HepG2 (cell line): ENCODE measurements around the gene NDUFAF3. TPM values are rescaled to one million over a fixed set of nuclear protein-coding genes. Genes with fewer than 3 reads are reported as not detected.

Source experiments
- ATF7-NPFF ChIP-seq: sonication (generic); formaldehyde crosslinking; IDR thresholded peaks from 2 replicates; pipeline ENCODE4 v1.8.1; 2023; ENCODE audit warnings: mild to moderate bottlenecking, low read depth, missing genetic modification reagents, moderate library complexity
- CBX1 ChIP-seq: IDR thresholded peaks from one replicate; pipeline ENCODE4 v1.6.1; 2016; ENCODE audit warnings: antibody characterized with exemption, low read depth
- CREB1 ChIP-seq, 2 experiments: fragments of 450-650 bp in 1 of 2; IDR thresholded peaks; 2 replicates each; pipeline ENCODE4 v1.6.1; 2016 to 2017; ENCODE audit warnings: control low read depth in 1 of 2, mild to moderate bottlenecking in 1 of 2, missing compliant biosample characterization in 1 of 2, missing genetic modification characterization in 1 of 2
- KDM4B ChIP-seq: sonication (generic); formaldehyde crosslinking; IDR thresholded peaks from 2 replicates; pipeline ENCODE4 v1.4.0; 2020; ENCODE audit warnings: missing genetic modification reagents
- MBD4 ChIP-seq: IDR thresholded peaks from 2 replicates; pipeline ENCODE4 v1.6.1; 2012; ENCODE audit warnings: low read length, inconsistent platforms, borderline replicate concordance
- MTERF4 ChIP-seq: sonication (generic); formaldehyde crosslinking; IDR thresholded peaks from 2 replicates; pipeline ENCODE4 v1.8.0; 2023; ENCODE audit warnings: mild to moderate bottlenecking, missing genetic modification reagents
- MTF2 ChIP-seq: sonication (generic); formaldehyde crosslinking; IDR thresholded peaks from 2 replicates; pipeline ENCODE4 v1.5.0; 2020; ENCODE audit warnings: missing genetic modification reagents, borderline replicate concordance
- NFE2L1 ChIP-seq: sonication (generic); formaldehyde crosslinking; IDR thresholded peaks from 2 replicates; pipeline ENCODE4 v1.4.0; 2020; ENCODE audit warnings: missing genetic modification reagents, mild to moderate bottlenecking, borderline replicate concordance
- RFX1 ChIP-seq: fragments of 450-650 bp; IDR thresholded peaks from 2 replicates; pipeline ENCODE4 v1.6.1; 2017
- RFX3 ChIP-seq: IDR thresholded peaks from 2 replicates; pipeline ENCODE4 v1.6.1; 2016; ENCODE audit warnings: missing biosample characterization, missing genetic modification reagents
- SOX13 ChIP-seq, 3 experiments: fragments of 450-650 bp in 1 of 3; sonication (generic) in 1 of 3; formaldehyde crosslinking in 1 of 3; IDR thresholded peaks in 2 of 3; conservative IDR thresholded peaks in 1 of 3; 2 replicates each; pipeline versions ENCODE4 v1.5.0 to v1.6.1; 2016 to 2020; ENCODE audit warnings: antibody characterized with exemption in 1 of 3, mild to moderate bottlenecking in 1 of 3, missing compliant biosample characterization in 1 of 3, missing genetic modification reagents in 1 of 3, moderate library complexity in 1 of 3
- ZBTB7A ChIP-seq: sonication (generic); formaldehyde crosslinking; IDR thresholded peaks from 2 replicates; pipeline ENCODE4 v1.8.0; 2022; ENCODE audit warnings: mild to moderate bottlenecking, missing genetic modification reagents
- ZFP90 ChIP-seq: sonication (generic); formaldehyde crosslinking; IDR thresholded peaks from 2 replicates; pipeline ENCODE4 v1.8.0; 2022; ENCODE audit warnings: missing genetic modification reagents, mild to moderate bottlenecking, inconsistent platforms, borderline replicate concordance
- ZNF224 ChIP-seq: sonication (generic); formaldehyde crosslinking; IDR thresholded peaks from 2 replicates; pipeline ENCODE4 v1.5.0; 2020; ENCODE audit warnings: mild to moderate bottlenecking, missing genetic modification reagents
- ZNF235 ChIP-seq: sonication (generic); formaldehyde crosslinking; IDR thresholded peaks from 2 replicates; pipeline ENCODE4 v1.8.1; 2023; ENCODE audit warnings: mild to moderate bottlenecking, missing genetic modification reagents, borderline replicate concordance
- ZNF253 ChIP-seq: sonication (generic); formaldehyde crosslinking; IDR thresholded peaks from 2 replicates; pipeline ENCODE4 v1.8.0; 2022; ENCODE audit warnings: mild to moderate bottlenecking, missing genetic modification reagents, borderline replicate concordance
- ZNF292 ChIP-seq: sonication (generic); formaldehyde crosslinking; IDR thresholded peaks from 2 replicates; pipeline ENCODE4 v1.8.1; 2022; ENCODE audit warnings: mild to moderate bottlenecking, low read depth, missing genetic modification reagents, borderline replicate concordance
- ZNF337 ChIP-seq: sonication (generic); formaldehyde crosslinking; IDR thresholded peaks from 2 replicates; pipeline ENCODE4 v1.5.1; 2020; ENCODE audit warnings: missing genetic modification reagents, low read depth, mild to moderate bottlenecking, borderline replicate concordance
- ZNF33B ChIP-seq: sonication (generic); formaldehyde crosslinking; IDR thresholded peaks from 2 replicates; pipeline ENCODE4 v1.5.1; 2020; ENCODE audit warnings: mild to moderate bottlenecking, missing genetic modification reagents
- ZNF446 ChIP-seq: sonication (generic); formaldehyde crosslinking; IDR thresholded peaks from 2 replicates; pipeline ENCODE4 v1.5.0; 2020; ENCODE audit warnings: mild to moderate bottlenecking, missing genetic modification reagents
- ZNF512B ChIP-seq: sonication (generic); formaldehyde crosslinking; IDR thresholded peaks from 2 replicates; pipeline ENCODE4 v1.5.1; 2020; ENCODE audit warnings: missing genetic modification reagents, mild to moderate bottlenecking, borderline replicate concordance
- ZNF629 ChIP-seq: sonication (generic); formaldehyde crosslinking; conservative IDR thresholded peaks from 2 replicates; pipeline ENCODE4 v1.5.0; 2020; ENCODE audit warnings: missing genetic modification reagents
- polyA plus RNA-seq, 8 experiments: library from polyadenylated mRNA; depleted of rRNA in 3 of 8; stranded (reverse) in 7 of 8; unstranded in 1 of 8; fragments of >200 nt; fragmentation: Illumina TruSeq in 4 of 8; extraction: Trizol in 4 of 8; gene quantifications; 2 replicates each; pipeline versions ENCODE4 v1.2.1 to v1.2.3, GENCODE V29; 2011 to 2016; ENCODE audit warnings: low read depth in 4 of 8, missing spikeins in 1 of 8, mixed read lengths in 1 of 8; ENCODE audit not compliant: insufficient read depth in 1 of 8
- total RNA-seq, 5 experiments: library from RNA; depleted of rRNA; stranded (reverse); fragments of >200 nt; fragmentation: Illumina TruSeq; extraction: Trizol; gene quantifications; 2 replicates each; pipeline ENCODE4 v1.2.3, GENCODE V29; 2016; ENCODE audit warnings: low read depth in 1 of 5
- TF ChIP-seq, protein P1 (sequence below): sonication (generic); formaldehyde crosslinking; IDR thresholded peaks from 2 replicates; pipeline ENCODE4 v1.4.0; 2020; ENCODE audit warnings: missing genetic modification reagents, borderline replicate concordance

The NDUFAF3 gene
- total and polyA plus RNA-seq, 2 of the 13 experiments (the other 11 are each of a cell fraction or from before 2014, with no cell fraction given), result 39.0 to 50.0 TPM

DNA sequence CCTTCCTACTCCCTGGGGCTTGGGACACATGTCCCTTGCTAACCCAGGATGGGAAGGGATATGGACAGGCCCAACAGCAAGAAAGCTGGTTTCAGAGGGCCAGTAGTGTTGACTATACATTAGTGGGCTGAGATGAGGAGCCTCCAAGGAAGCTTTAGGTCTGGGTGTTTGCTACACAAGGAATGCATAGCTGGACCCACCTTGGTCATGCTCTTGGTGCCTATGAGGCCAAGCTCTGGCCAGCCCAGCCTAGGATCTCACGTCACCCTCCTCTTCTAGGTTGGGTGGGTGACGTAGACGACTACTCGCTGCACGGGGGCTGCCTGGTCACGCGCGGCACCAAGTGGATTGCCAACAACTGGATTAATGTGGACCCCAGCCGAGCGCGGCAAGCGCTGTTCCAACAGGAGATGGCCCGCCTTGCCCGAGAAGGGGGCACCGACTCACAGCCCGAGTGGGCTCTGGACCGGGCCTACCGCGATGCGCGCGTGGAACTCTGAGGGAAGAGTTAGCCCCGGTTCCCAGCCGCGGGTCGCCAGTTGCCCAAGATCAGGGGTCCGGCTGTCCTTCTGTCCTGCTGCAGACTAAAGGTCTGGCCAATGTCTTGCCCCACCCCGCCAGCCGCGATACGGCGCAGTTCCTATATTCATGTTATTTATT lies 15.4 kb upstream of the NDUFAF3 start (continued):
- 0 out of 2 replicates have a peak, but pooled peaks have one; percentile 57 for TF ChIP-seq ZFP90 (CRISPR knock-in tag)
- TF ChIP-seq ZNF446 (CRISPR knock-in tag), result no peak
- TF ChIP-seq KDM4B (CRISPR knock-in tag), result 0 out of 2 replicates have a peak, but pooled peaks have one; percentile 15
- no peak for TF ChIP-seq MBD4
- TF ChIP-seq ZNF253 (CRISPR knock-in tag), result no peak
- no peak for TF ChIP-seq ZNF337 (CRISPR knock-in tag)
- TF ChIP-seq CBX1, result peak; percentile 1
- no peak for TF ChIP-seq RFX3
- TF ChIP-seq NFE2L1 (CRISPR knock-in tag), result no peak
- TF ChIP-seq ATF7-NPFF, result no peak
- TF ChIP-seq, protein P1, sequence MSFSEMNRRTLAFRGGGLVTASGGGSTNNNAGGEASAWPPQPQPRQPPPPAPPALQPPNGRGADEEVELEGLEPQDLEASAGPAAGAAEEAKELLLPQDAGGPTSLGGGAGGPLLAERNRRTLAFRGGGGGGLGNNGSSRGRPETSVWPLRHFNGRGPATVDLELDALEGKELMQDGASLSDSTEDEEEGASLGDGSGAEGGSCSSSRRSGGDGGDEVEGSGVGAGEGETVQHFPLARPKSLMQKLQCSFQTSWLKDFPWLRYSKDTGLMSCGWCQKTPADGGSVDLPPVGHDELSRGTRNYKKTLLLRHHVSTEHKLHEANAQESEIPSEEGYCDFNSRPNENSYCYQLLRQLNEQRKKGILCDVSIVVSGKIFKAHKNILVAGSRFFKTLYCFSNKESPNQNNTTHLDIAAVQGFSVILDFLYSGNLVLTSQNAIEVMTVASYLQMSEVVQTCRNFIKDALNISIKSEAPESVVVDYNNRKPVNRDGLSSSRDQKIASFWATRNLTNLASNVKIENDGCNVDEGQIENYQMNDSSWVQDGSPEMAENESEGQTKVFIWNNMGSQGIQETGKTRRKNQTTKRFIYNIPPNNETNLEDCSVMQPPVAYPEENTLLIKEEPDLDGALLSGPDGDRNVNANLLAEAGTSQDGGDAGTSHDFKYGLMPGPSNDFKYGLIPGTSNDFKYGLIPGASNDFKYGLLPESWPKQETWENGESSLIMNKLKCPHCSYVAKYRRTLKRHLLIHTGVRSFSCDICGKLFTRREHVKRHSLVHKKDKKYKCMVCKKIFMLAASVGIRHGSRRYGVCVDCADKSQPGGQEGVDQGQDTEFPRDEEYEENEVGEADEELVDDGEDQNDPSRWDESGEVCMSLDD (CRISPR knock-in tag), result no peak
- TF ChIP-seq ZNF292, result peak; percentile 6; the same call in 1 of the 2 replicates
- 0 out of 2 replicates have a peak, but pooled peaks have one; percentile 5 for TF ChIP-seq SOX13 (IDR thresholded peaks at IDR 0.05)
- no peak for TF ChIP-seq SOX13 (CRISPR knock-in tag; conservative IDR thresholded peaks at IDR 0.05 in 1 of 2, IDR thresholded peaks at IDR 0.05 in 1 of 2)
- peak; percentile 84 for TF ChIP-seq CREB1 (IDR thresholded peaks at IDR 0.05)
- TF ChIP-seq CREB1 (CRISPR knock-in tag; IDR thresholded peaks at IDR 0.05), result no peak
- 0 out of 2 replicates have a peak, but pooled peaks have one; percentile 5 for TF ChIP-seq ZNF33B (CRISPR knock-in tag)
- TF ChIP-seq RFX1, result no peak
- TF ChIP-seq ZNF235 (CRISPR knock-in tag), result no peak
- no peak for TF ChIP-seq MTERF4 (CRISPR knock-in tag)
- TF ChIP-seq ZBTB7A (CRISPR knock-in tag), result peak; percentile 15; the same call in 1 of the 2 replicates
- no peak for TF ChIP-seq ZNF512B (CRISPR knock-in tag)
- TF ChIP-seq ZNF224, result 0 out of 2 replicates have a peak, but pooled peaks have one; percentile 66
- 0 out of 2 replicates have a peak, but pooled peaks have one; percentile 41 for TF ChIP-seq MTF2 (CRISPR knock-in tag)
- TF ChIP-seq ZNF629 (CRISPR knock-in tag), result 0 out of 2 replicates have a peak, but pooled peaks have one; percentile 11
